Heart left ventricle (tissue), 16 donors: ENCODE data around the gene PLEKHN1. TPM values are rescaled to one million over a fixed set of nuclear protein-coding genes. Genes with fewer than 3 reads are reported as not detected.

Experiments used
- ATAC-seq, 4 donors: fragments of 200-7000 bp; cut with Tn5 transposase; one replicate each; pipeline ENCODE4 v1.9.1; 2020 to 2022; ENCODE audit warnings: moderate library complexity in 4 of 4, mild to moderate bottlenecking in 3 of 4, moderate number of reproducible peaks in 1 of 4
- DNase-seq, 5 donors: peaks; one replicate each; pipeline ENCODE4 v3.0.0-alpha.2; 2020
- H3K27ac ChIP-seq, 12 donors: fragments of 200-600 bp; sonication (generic) in 4 of 12; one replicate each; pipeline versions ENCODE4 v1.5.0 to v1.8.0; 2016 to 2022; ENCODE audit warnings: mild to moderate bottlenecking in 2 of 12
- H3K27me3 ChIP-seq, 9 donors: fragments of 200-600 bp; sonication (generic) in 2 of 9; one replicate each; pipeline versions ENCODE4 v1.5.1 to v1.8.0; 2016 to 2022; ENCODE audit warnings: mild to moderate bottlenecking in 3 of 9
- H3K36me3 ChIP-seq, 9 donors: fragments of 200-600 bp; sonication (generic) in 2 of 9; one replicate each; pipeline versions ENCODE4 v1.5.0 to v1.8.0; 2018 to 2022; ENCODE audit warnings: mild to moderate bottlenecking in 2 of 9
- H3K4me1 ChIP-seq, 12 donors: fragments of 200-600 bp; sonication (generic) in 4 of 12; one replicate each; pipeline versions ENCODE4 v1.5.0 to v1.8.0; 2016 to 2022; ENCODE audit warnings: mild to moderate bottlenecking in 3 of 12
- H3K4me3 ChIP-seq, 12 donors: fragments of 200-600 bp; sonication (generic) in 4 of 12; one replicate each; pipeline versions ENCODE4 v1.5.0 to v1.8.0; 2017 to 2022; ENCODE audit warnings: mild to moderate bottlenecking in 9 of 12, moderate library complexity in 4 of 12
- H3K9me3 ChIP-seq, 12 donors: fragments of 200-600 bp; sonication (generic) in 4 of 12; one replicate each; pipeline versions ENCODE4 v1.5.0 to v1.8.0; 2016 to 2022; ENCODE audit warnings: mild to moderate bottlenecking in 1 of 12
- POLR2A ChIP-seq, 2 donors: fragments of 450-650 bp; IDR thresholded peaks; one replicate each; pipeline ENCODE4 v1.6.1; 2017; ENCODE audit warnings: antibody characterized with exemption in 2 of 2, mild to moderate bottlenecking in 2 of 2, moderate library complexity in 2 of 2
- WGBS, 4 donors: extraction: QIAGEN DNeasy Blood & Tissue Kit in 2 of 4; methylation state at CpG; one replicate each; pipeline versions ENCODE4 v1.1.5 to v1.1.7; 2013 to 2018; 5-methylcytosine and 5-hydroxymethylcytosine counted together
- intact Hi-C, 10 donors: fragments of 100-400 bp; cut with DNase I; formaldehyde crosslinking; loops; one replicate each; pipeline versions ENCODE4 v1.11.1 to v1.14.2; 2022
- polyA plus RNA-seq, 2 donors: library from polyadenylated mRNA; stranded (reverse); fragments of 200-250 nt; gene quantifications; one replicate each; pipeline ENCODE4 v1.2.3, GENCODE V29; 2013
- total RNA-seq, 9 donors: library from RNA; depleted of rRNA in 2 of 9; stranded (reverse); fragments of >200 nt in 2 of 9; fragmentation: NEBNext Ultra II Directional in 3 of 9; extraction: Animal tissue kit (Norgen Biotek cat#: 25700) in 3 of 9; gene quantifications; one replicate each; pipeline versions ENCODE4 v1.1.0 to v1.2.4, GENCODE V29; 2016 to 2023
- TF ChIP-seq, protein P1 (sequence below), 12 donors: fragments of 200-600 bp; sonication (generic) in 4 of 12; IDR thresholded peaks; one replicate each; pipeline versions ENCODE4 v1.5.0 to v1.8.0; 2018 to 2022; ENCODE audit warnings: antibody characterized with exemption in 12 of 12, mild to moderate bottlenecking in 5 of 12
- donor health status: ischemic (EF 13 %, LVEDD 7.1; RV severe dilation, severe dysfunction).
- donor health status: healthy with polysubstance abuse.
- donor health status: DM: no; HTN: yes; CAD: no.
- donor health status: DM: no; HTN: no; CAD: no.
- donor health status: ischemic (EF 25% LVEDD 6.9; RV normal size, moderate dysfunction).
- donor health status: ischemic (EF 25% LVEDD 5.7; RV mildly dilated, moderate dysfunction).
- donor health status: healthy.
- donor health status: DM: yes; HTN: yes; CAD: no.
- donor health status: ischemic (EF 35%, LVEDD 5.7; RV mildly dilated, moderate dysfunction).
- donor health status: nonischemic (EF 11% LVEDD 7.7; RV severe dilation, severe dysfunction).
- donor health status: DM: yes; HTN: yes; CAD: no.
- donor health status: PGD.
- donor health status: ischemic (EF 29% LVEDD 5.4; RV normal size, mild dysfunction).
- donor health status: nonischemic (EF 23%, LVEDD 6.1; RV moderate dilation, normal function).

Gene PLEKHN1
- total and polyA plus RNA-seq, 11 donors = 0.15 to 0.63 (median 0.26) TPM; not detected in 7

DNA sequence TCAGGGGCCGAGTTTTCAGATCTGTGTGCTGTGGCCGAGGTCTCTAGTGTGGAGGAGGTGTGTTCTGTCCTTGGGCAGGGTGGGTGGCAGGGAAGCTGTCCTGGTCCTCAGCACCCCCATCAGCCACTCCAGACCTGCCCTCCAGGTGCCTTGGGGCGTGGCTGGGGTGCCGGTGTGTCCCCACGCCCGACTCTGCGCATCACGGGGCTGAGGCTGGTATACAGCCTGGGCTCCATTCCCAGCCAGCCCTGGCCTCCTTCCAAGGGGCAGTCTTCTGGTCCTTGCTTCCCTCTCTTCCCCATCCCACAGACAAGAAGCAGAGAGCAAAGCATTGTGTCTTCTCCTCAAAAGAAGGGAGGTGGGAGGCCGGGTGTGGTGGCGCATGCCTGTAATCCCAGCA lies 38.5 kb upstream of the PLEKHN1 start:
- DNase-seq (no peak), ATAC-seq (no peak)
- Histone ChIP-seq H3K36me3 (no peaks in the 10 kb centered on the region), H3K4me1 (peaks cover 0 to 34% (median 20%) of the 10 kb centered on the region in 12 donors), H3K27me3 (peaks cover 17 to 74% (median 30%) of the 10 kb centered on the region in 9 donors), H3K4me3 (no peak overlapping the region), H3K27ac (no peak overlapping the region), H3K9me3 (no peaks in the 10 kb centered on the region)
- WGBS, 4 donors = 13 to 57% (median 50%) methylated on average over 5 to 10 of the region's 10 CpGs
- TF ChIP-seq POLR2A (IDR thresholded peaks at IDR 0.05) = no peak
- TF ChIP-seq, protein P1, sequence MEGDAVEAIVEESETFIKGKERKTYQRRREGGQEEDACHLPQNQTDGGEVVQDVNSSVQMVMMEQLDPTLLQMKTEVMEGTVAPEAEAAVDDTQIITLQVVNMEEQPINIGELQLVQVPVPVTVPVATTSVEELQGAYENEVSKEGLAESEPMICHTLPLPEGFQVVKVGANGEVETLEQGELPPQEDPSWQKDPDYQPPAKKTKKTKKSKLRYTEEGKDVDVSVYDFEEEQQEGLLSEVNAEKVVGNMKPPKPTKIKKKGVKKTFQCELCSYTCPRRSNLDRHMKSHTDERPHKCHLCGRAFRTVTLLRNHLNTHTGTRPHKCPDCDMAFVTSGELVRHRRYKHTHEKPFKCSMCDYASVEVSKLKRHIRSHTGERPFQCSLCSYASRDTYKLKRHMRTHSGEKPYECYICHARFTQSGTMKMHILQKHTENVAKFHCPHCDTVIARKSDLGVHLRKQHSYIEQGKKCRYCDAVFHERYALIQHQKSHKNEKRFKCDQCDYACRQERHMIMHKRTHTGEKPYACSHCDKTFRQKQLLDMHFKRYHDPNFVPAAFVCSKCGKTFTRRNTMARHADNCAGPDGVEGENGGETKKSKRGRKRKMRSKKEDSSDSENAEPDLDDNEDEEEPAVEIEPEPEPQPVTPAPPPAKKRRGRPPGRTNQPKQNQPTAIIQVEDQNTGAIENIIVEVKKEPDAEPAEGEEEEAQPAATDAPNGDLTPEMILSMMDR (IDR thresholded peaks at IDR 0.05) = no peak
- intact Hi-C loops = no loop called here

DNA sequence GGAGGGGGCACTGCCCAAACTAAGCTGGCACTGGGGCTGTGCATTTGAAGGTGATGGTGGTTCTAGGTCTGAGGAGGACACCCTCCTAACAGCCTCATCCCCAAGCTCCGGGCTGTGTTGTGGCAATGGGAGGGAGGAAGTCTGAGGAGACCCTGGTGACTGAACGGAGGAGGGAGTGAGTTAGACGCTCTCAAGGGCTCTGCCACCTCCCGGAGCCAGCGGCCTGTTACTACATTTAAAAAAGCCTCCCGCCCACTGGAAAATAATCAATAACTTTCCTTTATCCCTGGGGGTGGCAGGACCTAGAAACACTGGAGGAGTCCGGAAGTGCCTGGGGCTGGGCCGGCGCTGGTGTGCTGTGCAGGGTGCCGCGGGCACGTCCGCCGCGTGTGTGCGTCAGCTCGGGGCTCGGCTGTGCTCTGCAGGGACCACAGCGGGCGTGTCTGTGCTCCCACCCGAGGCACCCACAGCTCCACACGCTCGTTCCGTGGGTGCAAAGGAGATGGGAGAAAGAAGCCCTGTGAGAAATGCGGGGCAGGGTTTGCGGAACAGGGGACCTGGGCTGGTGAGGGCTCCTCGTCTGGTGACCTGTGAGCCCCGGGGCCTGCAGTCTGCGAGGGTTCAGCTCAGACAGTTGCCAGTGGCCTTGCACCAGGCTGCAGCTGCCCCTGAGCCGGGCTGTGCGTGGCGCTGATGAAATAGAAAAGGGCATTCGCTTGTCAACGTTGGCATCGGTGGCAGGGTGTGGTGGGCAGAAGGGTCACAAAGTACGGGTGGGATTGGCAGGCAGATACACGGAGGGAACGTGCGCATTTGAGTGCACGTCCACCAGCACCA lies 37.2 kb upstream of the PLEKHN1 start:
- Histone ChIP-seq H3K36me3 (no peaks in the 10 kb centered on the region), H3K4me1 (peaks cover 0 to 21% (median 13%) of the 10 kb centered on the region in 12 donors), H3K27ac (no peak overlapping the region), H3K27me3 (peaks cover 15 to 75% (median 37%) of the 10 kb centered on the region in 9 donors), H3K9me3 (no peaks in the 10 kb centered on the region), H3K4me3 (no peak overlapping the region)
- no peak for ATAC-seq
- intact Hi-C loops = no loop called here
- no peak for DNase-seq
- TF ChIP-seq, protein P1 (IDR thresholded peaks at IDR 0.05) = no peak
- WGBS, 4 donors = 72 to 78% (median 75%) methylated on average over 39 to 40 of the region's 40 CpGs

DNA sequence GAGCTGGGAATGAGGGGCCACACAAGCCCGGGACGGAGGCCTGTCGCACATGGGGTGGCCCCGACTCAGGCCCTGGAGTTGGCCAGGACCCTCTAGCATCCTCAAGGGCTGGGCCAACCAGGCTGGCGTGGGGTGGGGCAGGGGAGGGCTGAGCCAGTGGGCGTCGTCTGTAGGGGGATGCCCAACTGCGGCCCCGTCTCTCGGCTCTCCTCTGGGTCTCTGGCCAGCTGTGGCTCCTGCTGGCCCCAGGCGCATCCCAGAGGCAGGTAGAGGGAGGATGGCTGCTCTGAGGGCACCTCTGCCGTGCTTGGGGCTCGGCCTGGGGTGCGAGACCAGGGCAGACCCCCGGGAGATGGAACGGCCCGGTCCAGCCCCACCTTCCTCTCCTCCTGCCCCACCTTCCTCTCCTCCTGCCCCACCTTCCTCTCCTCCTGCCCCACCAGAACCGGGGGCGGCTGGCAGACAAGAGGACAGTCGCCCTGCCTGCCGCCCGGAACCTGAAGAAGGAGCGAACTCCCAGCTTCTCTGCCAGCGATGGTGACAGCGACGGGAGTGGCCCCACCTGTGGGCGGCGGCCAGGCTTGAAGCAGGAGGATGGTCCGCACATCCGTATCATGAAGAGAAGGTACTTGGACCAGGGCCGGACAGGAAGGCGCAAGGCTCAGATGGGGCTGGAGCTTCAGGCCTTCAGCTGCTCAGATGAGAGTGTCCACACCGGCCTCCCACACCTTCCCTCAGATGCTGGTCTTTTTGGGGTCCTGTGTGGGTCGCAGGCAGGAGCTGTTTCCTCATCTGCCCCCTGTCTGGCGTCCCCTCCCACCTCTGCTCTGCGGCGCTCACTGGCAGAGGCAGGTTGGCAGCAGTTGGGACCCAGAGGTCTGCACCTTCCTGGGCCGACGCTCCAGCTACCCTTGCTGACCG lies 36.3 kb upstream of the PLEKHN1 start:
- TF ChIP-seq, protein P1 (IDR thresholded peaks at IDR 0.05) = no peak
- no peak for TF ChIP-seq POLR2A (IDR thresholded peaks at IDR 0.05)
- no peak for DNase-seq
- 80 to 87% (median 82%) methylated on average over 38 to 40 of the region's 40 CpGs for WGBS, 4 donors
- no peaks in the 10 kb centered on the region for H3K9me3 ChIP-seq
- H3K27me3 ChIP-seq = peaks cover 12 to 71% (median 39%) of the 10 kb centered on the region in 9 donors
- H3K36me3 ChIP-seq = no peaks in the 10 kb centered on the region
- peaks cover 0 to 14% (median 8%) of the 10 kb centered on the region in 12 donors for H3K4me1 ChIP-seq
- intact Hi-C loops = no loop called here
- H3K4me3 ChIP-seq = no peak overlapping the region
- no peak for ATAC-seq
- H3K27ac ChIP-seq = no peak overlapping the region
